Astrocyte of the cerebellum (primary cell): Measurements from ENCODE around the gene VSTM2L.

ENCODE experiments used
- DNase-seq: peaks from one replicate; pipeline ENCODE4 v3.0.0-alpha.2; 2011; ENCODE audit warnings: low read depth
- H3K4me3 ChIP-seq: 2 replicates; pipeline ENCODE4 v1.5.1; 2011; ENCODE audit warnings: mild to moderate bottlenecking, low read depth, low read length, moderate library complexity
- CTCF ChIP-seq: IDR thresholded peaks from 2 replicates; pipeline ENCODE4 v1.5.1; 2012; ENCODE audit warnings: low read length, low read depth, moderate library complexity, mild to moderate bottlenecking; ENCODE audit errors: missing control alignments
- in situ Hi-C: cut with HindIII; loops from 2 replicates; pipeline ENCODE4 v1.10.0; 2017; ENCODE audit warnings: low sequenced_read_pairs

VSTM2L gene

DNA sequence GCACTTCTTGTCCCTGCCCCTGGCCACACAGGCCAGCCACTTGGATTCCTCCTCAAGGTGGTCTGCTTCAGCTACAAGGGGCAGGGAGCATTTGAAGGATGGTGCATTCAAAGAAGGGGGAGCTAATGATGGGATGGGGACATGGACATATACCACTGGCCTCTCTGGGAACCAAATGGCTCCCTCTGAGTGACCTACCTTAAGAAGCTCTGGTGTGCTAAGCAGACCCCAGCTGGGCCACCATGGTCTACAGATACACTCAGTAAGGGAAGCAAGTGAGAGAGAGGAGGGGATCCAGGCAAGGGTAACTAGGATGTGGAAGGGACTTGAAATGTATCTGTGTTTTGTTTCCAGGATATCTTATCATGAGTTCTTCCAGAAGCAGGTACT is 67.9 kb downstream of the VSTM2L start:
- no peak for DNase-seq
- TF ChIP-seq CTCF, result no peak
- in situ Hi-C loops, result no loop called here
- no peak overlapping the region for H3K4me3 ChIP-seq

GRCh38 chr20:37971561-37972127 is 68.7 kb downstream of the VSTM2L start:
- no peak overlapping the region for H3K4me3 ChIP-seq
- no peak for DNase-seq
- TF ChIP-seq CTCF, result no peak
- in situ Hi-C loops, result no loop called here

- TF ChIP-seq CTCF, result no peak
- in situ Hi-C loops, result no loop called here
Measured at GRCh38 chr20:37972256-37973058, 69.5 kb downstream of the VSTM2L start.

GRCh38 chr20:37973059-37973910 is 70.4 kb downstream of the VSTM2L start:
- in situ Hi-C loops, result no loop called here
- no peak for TF ChIP-seq CTCF
- H3K4me3 ChIP-seq, result no peak overlapping the region
- no peak for DNase-seq

More at GRCh38 chr20:37972256-37973058, 69.5 kb downstream of the VSTM2L start:
- no peak overlapping the region for H3K4me3 ChIP-seq
- no peak for DNase-seq

GRCh38 chr20:37976887-37977286 is 74.0 kb downstream of the VSTM2L start:
- no peak overlapping the region for H3K4me3 ChIP-seq
- DNase-seq, result no peak
- TF ChIP-seq CTCF, result no peak
- in situ Hi-C loops, result no loop called here

DNA sequence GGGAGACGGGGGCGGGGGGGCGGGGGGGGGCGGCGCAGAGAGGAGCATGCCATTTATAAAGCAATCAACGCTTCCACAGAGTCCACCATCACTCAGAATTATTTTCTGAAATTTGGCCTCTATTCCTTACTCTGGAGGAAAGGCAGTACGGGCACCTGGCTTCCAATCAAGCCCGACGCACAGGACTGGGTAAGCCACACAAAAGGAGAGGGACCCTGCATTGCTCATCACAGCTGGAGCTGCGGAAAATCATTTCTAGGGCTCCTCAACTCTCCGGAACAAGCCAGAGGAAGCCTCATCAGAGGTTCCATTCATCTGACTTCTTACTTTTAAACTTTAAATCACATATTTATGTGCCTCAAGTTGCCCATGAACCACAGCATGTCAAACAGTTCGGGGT is 74.4 kb downstream of the VSTM2L start:
- no peak for TF ChIP-seq CTCF
- in situ Hi-C loops, result no loop called here
- DNase-seq, result no peak
- H3K4me3 ChIP-seq, result no peak overlapping the region
